Measurements from ENCODE around the gene TNIK. TPM values are rescaled to one million over a fixed set of nuclear protein-coding genes. Genes with fewer than 3 reads are reported as not detected.

TNIK gene
- total and polyA plus RNA-seq, 2 of the 4 experiments (the other 2 are of a cell fraction) = 3.4 to 6.3 TPM

- H4K91ac ChIP-seq (ENCODE audit: insufficient read depth, low read depth, low read length) = no peak overlapping the region
- H2BK120ac ChIP-seq (ENCODE audit: low read depth, low read length) = no peak overlapping the region
- no peak overlapping the region for H3K9ac ChIP-seq (ENCODE audit: low read depth, low read length)
- 83 to 100% methylated on average over 2 of the region's 2 CpGs for WGBS, 2 experiments (ENCODE audit: extremely low coverage in 2 of 2, insufficient read length in 1 of 2)
- H3K9me3 ChIP-seq (ENCODE audit: control insufficient read depth, insufficient read depth, low read length) = 0 out of 2 replicates have a peak, but pooled peaks cover 2% of the 10 kb centered on the region
- no peak overlapping the region for H2AFZ ChIP-seq (replicated peaks; ENCODE audit: low read length, poor library complexity)
- ATAC-seq (ENCODE audit: low read depth) (no peak), DNase-seq (no peak)
- H3K4me1 ChIP-seq (ENCODE audit: control insufficient read depth, insufficient read depth, low read length) = peaks cover 2% of the 10 kb centered on the region; the same call in 1 of the 2 replicates
- no peak overlapping the region for H3K4ac ChIP-seq (ENCODE audit: low read depth, low read length)
- H3K14ac ChIP-seq (replicated peaks; ENCODE audit: low read depth, low read length) = no peak overlapping the region
- H3K9me1 ChIP-seq (ENCODE audit: insufficient read depth, low read length) = no peaks in the 10 kb centered on the region
- H2BK20ac ChIP-seq (ENCODE audit: low read depth, low read length) = no peak overlapping the region
- H2AK5ac ChIP-seq (ENCODE audit: low read depth, low read length) = no peak overlapping the region
- TF ChIP-seq ELK1 (IDR thresholded peaks at IDR 0.05; ENCODE audit: borderline replicate concordance, low read depth, low read length) (no peak), SMC3 (IDR thresholded peaks at IDR 0.05; ENCODE audit: low read depth, low read length) (no peak), USF2 (IDR thresholded peaks at IDR 0.05; ENCODE audit: low read depth, low read length) (no peak), CTCF (conservative IDR thresholded peaks at IDR 0.05; ENCODE audit: low read depth, low read length) (no peak), MAZ (IDR thresholded peaks at IDR 0.05; ENCODE audit: borderline replicate concordance, low read depth, low read length) (no peak), POLR2A (IDR thresholded peaks at IDR 0.05; ENCODE audit: low read depth, low read length) (no peak), RCOR1 (IDR thresholded peaks at IDR 0.05; ENCODE audit: insufficient replicate concordance, low read length) (no peak), CEBPB (IDR thresholded peaks at IDR 0.05; ENCODE audit: low read depth, low read length) (no peak), FOS (IDR thresholded peaks at IDR 0.05; ENCODE audit: low read depth, low read length) (no peak), CHD1 (IDR thresholded peaks at IDR 0.05; ENCODE audit: low read depth, low read length) (no peak)
- intact Hi-C loops (cut with micrococcal nuclease) (no loop called here), in situ Hi-C loops (cut with MboI; ENCODE audit: low sequenced_read_pairs) (no loop called here), dilution Hi-C loops (cut with HindIII; ENCODE audit: low sequenced_read_pairs, unreplicated experiment) (no loop called here)
- H4K5ac ChIP-seq (ENCODE audit: low read depth, low read length) = no peak overlapping the region
- H4K20me1 ChIP-seq (ENCODE audit: insufficient read depth, low read length) = no peaks in the 10 kb centered on the region
- no peaks in the 10 kb centered on the region; the same call in 1 of the 2 replicates for H3K27me3 ChIP-seq (ENCODE audit: control insufficient read depth, insufficient read depth, low read length)
- ChIA-PET CTCF (interaction anchor here (0.5 kb wide), 1 partner anchor 10 kb away, joined by 3 read pairs; no protein-coding TSS in a partner anchor), POLR2A (ENCODE audit: unreplicated experiment) (no interaction called here)
- H3K4me2 ChIP-seq (ENCODE audit: low read depth, low read length) = no peak overlapping the region
- H2AK9ac ChIP-seq (replicated peaks; ENCODE audit: low read depth, low read length, poor library complexity) = no peak overlapping the region
- no peak overlapping the region for H4K8ac ChIP-seq (ENCODE audit: low read depth in 2 of 2, low read length in 2 of 2)
- H3K36me3 ChIP-seq (ENCODE audit: control insufficient read depth, insufficient read depth, low read length) = no peaks in the 10 kb centered on the region
- BruUV-seq (replicated peaks) = no TSS peak
- no peak overlapping the region for H3K18ac ChIP-seq (ENCODE audit: low read depth, low read length)
- H3K4me3 ChIP-seq (ENCODE audit: insufficient read depth, low read depth, low read length) = no peak overlapping the region
- H2BK5ac ChIP-seq (ENCODE audit: low read depth, low read length, poor library complexity, severe bottlenecking) = no peak overlapping the region
- no peak overlapping the region for H3K27ac ChIP-seq (ENCODE audit: insufficient read depth, low read length)
- H3K23ac ChIP-seq (ENCODE audit: low read depth, low read length) = no peak overlapping the region
- H3K79me1 ChIP-seq (ENCODE audit: low read depth in 1 of 2, low read length in 2 of 2) = no peaks in the 10 kb centered on the region
- H3K56ac ChIP-seq (ENCODE audit: extremely low read depth, insufficient read depth, low read length) = no peak overlapping the region
- H2BK15ac ChIP-seq (ENCODE audit: low read depth, low read length) = no peak overlapping the region
Measured at GRCh38 chr3:171270541-171270940, 189.7 kb downstream of the TNIK start.

All from IMR-90 (cell line).